Glomerular visceral epithelial cell (primary cell): Measurements from ENCODE around the gene MDN1.

Source experiments
- DNase-seq: peaks from one replicate; pipeline ENCODE4 v3.0.0-alpha.2; 2016; ENCODE audit errors: extremely low spot score

The MDN1 gene

GRCh38 chr6:89597988-89598387 is 221.6 kb downstream of the MDN1 start:
- peak; percentile 58 for DNase-seq

- DNase-seq = no peak
These were observed 222.2 kb downstream of the MDN1 start for GRCh38 chr6:89597372-89597771.

- no peak for DNase-seq
These were observed 223.1 kb downstream of the MDN1 start for GRCh38 chr6:89596484-89596883.

GRCh38 chr6:89596056-89596455 is 223.5 kb downstream of the MDN1 start:
- DNase-seq = no peak
